NCI-H446 treated with DMSO at 0.1 percent for 48 hours (cell line): ENCODE data around the gene FRMD5.
"Not testable (repeated sequence)": the region's sequence is repeated elsewhere in the genome, so short reads cannot be mapped to it uniquely, and the experiment has no call there.

Experiments used
- DNase-seq: peaks from one replicate; lab custom pipeline; 2025; lab: John Stamatoyannopoulos, UW

Gene FRMD5

DNA sequence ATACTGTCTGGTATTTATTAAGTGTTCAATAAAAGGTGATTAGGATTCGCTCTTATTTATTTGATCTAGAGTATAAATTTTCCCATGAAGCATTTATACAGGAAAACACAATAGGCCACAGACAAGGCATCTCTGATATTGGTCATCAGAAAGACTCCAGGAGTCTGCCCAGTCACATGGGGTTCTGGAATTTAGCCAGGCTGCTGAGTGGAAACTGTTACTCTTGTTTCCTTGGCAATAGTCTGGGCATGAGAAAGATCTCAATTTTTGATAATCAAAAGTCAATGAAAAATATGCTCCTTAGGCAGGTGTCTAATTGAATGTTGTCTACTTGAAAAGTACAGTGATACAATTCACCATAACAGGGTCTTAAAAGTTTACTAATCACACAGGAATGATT, 161.2 kb downstream of the FRMD5 start:
- DNase-seq, result no peak

DNA sequence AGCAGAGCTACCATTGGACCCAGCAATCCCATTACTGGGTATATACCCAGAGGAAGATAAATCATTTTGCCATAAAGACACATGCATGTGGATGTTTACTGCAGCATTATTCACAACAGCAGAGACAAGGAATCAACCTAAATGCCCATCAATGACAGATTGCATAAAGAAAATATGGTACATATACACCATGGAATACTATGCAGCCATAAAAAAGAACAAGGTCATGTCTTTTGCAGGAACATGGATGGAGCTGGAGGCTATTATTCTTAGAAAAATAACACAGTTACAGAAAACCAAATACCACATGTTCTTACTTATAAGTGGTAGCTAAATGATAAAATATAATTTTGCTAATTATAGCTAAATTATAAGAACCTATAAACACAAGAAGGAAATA, 162.3 kb downstream of the FRMD5 start:
- not testable (repeated sequence) for DNase-seq

DNA sequence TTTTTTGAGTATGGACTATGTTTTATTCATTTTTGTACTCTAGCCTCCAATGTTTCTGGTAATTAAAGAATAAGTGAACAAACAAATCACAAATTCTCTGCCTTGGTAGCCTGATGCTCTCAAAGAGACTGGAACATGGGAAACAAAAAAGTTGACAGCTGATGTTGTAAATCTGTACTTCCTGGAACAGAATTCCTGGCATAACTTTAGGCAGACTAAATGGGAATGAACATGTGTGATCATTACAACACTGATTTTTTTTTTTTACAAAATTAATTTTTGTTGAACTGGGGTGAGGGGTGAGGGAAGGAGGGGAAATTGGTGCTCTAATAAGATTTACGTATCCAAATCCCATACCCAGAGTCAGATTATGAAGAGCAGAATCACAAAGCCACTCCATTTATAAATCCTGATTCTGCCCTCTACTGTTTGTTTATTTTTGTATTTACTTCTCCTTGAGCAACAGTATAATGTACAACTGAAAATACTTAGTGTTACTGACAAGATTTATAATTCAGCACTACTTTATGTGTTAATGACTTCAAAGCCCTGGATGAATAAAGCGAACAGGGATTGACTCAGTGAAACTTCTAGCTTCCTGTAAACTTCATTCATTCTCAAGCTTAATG, 165.0 kb downstream of the FRMD5 start:
- DNase-seq, result peak; percentile 5

DNA sequence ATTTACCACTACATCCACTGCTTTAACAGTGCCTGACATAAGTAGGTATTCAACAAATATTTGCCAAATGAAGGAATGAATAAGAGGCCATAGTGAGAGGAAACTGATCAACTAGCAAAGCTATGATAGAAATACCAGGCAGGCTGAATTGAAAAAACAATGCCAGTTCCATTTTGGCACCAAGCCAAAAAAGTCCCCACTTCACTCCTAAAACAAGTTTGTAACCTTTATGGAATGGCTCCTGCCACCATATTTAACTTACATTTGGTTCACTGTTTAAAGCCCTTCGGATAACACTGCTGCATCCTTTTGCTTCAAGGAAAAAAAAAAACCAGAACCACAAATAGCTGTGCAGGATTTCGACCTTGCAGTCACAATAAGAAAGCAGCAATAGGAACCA, 166.1 kb downstream of the FRMD5 start:
- no peak for DNase-seq

DNA sequence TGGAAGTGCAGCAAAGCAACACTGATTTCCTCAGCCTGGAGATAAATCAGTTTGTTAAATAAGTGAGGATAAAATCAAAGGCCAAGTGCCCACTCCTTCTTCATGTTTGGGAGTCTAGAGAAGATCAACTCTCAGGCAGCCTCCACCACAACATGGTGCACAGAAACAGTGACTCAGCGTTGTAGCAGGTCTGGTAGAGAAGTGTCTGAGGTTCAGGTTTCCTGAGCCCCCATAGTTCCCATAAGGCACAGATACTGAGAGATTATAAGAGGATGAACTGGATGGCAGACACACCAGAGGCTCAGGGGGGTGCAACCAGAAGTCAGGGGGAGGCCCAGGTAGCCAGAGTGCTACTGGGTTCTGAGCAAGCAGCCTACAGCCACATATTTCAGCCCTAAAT, 166.7 kb downstream of the FRMD5 start:
- no peak for DNase-seq

DNA sequence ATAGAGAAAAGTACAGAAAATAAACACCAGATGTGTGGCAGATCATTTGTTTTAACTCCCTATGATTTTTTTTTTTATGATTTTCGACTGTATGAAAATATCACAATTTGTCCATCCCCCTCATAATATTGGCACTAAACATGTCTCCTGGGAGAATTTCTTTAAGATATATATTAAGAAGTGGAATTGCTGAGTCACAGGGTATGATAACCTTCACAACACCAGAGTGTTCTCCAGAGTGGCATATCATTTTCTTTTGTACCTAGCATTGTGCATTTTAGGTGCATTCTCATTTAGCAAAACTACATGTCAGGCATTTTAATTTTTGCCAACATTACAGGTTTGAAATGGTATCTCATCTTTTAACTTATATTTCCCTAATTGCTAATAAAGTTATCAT, 170.9 kb downstream of the FRMD5 start:
- DNase-seq, result no peak

DNA sequence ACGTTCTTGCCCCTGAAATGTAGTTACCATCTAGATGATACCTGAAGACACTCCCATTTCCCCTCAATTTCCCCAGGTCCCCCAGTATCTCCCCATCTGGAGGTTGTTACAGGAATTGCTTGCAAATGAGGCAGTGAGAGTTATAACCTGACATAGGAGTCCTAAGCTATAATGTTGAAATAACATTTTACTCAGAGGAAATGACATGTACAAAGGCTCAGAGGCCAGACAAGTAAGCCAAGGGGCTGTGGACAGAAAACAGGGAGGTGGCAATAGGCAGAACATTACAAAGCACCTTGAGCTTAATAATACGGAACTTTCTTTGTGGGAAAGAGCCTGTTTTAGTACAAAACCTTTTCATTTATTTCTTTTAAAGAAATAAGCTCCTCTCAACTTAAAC, 171.9 kb downstream of the FRMD5 start:
- no peak for DNase-seq

DNA sequence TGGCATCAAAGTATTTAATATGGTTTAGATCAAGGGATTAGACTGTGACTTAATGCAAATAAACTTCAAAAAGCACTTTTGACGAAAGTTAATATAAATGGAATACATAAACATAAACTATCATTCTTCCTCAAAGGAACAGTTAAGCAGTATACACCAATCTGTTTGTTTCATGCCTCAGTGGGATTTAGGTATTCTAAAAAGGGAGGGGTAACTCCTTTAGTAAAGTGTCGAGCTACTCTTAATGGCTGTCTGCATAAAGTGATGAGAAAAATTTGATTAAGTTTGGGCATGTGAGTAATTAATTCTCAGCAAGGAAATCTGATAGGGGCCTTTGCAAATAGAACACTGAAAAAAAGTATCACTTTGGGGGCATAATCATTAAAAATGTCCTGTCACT, 176.9 kb downstream of the FRMD5 start:
- no peak for DNase-seq

DNA sequence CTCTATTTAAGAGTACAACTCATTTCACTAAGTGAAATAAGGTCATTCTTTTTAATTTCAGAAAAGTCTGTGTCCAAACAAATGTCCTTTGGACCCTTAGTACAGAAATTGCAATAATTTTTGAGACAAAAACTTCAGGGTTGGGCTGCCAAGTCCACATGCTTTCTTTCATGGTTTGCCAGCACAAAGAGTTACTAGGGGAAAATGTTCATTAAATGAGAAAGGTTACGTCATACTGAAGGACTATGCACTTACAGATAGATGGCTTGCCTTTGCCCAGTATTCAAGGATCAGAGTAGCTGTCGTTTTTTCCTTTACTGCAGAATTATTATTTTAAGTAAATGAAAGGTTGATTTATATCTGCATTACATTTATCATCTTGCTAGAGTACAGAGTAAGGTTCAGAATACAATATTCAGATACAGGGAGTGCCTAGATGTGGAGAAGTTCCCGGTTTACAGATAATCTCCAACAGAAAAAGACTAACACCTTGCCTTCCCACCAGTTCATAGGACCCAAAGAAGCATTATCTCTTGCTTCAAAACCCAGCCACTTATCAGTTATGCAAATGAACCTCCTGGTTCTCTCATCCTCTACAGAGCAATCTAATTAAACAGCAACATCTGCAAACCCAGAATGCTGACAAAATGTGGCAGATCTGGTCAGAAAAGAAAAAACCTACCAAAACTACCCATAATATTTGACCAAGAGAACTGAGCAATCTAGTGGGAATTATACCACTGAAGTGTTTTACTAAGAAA, 179.3 kb downstream of the FRMD5 start:
- peak; percentile 33 for DNase-seq

DNA sequence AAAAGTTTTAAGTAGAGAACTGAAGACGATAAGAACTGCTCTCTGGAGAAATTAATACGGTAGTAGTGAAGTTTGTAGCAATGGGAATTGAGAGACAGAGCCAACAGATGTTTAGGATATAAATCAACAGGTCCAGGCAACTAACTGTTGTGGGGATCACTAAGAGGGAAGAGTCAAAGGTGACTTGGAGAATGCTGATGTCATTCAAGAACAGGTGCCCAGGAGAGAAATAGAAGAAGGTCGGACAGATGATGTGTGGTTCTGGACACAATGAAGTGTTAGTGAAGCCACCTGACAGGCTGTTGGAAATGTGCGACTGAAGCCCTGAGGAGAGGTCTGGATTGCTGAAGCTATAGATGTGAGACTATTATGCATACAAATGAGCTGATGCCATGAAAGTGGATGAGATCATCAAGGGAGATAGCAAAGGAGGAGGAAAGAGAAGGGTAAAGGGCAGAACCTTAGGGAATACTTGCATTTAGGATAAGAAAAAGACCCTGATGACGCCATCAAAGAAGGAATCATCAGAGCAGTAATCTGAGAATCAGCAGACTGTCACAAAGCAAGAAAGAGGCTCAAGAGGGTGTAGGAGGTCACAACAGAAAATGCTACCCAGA, 183.7 kb downstream of the FRMD5 start:
- no peak for DNase-seq

DNA sequence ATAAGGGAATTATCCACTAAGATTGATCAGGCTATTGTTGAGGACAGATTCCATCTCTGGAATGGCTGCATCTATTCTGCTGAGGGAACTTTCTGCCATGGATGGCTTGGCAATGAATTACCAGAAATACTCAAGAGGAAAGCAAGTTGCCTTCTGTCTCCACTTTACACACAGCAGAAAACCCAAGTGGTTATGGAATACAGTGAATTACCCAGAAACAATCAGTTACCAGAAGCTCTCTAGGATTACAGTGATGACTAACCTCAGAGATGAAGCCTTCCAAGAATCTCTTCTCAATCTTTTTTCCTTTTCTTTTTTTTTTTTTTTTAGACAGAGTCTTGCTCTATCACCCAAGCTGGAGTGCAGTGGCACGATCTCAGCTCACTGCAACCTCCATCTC, 185.0 kb downstream of the FRMD5 start:
- DNase-seq, result peak; percentile 65

DNA sequence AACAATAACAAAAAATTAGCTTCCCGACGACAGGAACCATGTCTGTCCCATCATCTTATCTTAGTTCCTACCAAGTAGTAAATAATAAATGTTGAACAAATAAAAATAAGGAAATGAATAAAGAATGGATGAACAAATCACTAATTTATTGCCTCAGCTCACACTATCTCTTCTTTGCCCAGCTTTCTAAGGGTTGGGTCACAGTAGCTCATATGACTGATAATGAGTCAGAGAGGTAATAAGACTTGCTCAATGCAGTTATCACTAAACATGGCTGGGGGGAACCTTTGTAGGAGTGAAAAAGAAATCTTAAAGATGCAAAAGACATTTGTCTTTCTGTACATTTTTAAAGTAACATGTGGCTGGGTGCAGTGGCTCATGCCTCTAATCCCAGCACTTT, 186.0 kb downstream of the FRMD5 start:
- DNase-seq, result no peak

DNA sequence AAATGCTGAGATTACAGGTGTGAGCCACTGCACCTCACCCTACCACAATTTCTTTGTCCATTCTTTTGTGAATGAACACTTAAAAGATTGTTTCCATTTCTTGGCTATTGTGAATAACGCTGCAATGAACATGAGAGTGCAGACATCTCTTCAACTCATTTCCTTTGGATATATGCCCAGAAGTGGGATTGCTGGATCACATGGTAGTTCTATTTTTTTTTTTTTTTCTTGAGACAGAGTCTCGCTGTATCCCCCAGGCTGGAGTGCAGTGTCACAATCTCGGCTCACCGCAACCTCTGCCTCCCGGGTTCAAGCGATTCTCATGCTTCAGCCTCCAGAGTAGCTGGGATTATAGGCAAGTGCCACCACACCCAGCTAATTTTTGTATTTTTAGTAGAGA, 194.8 kb downstream of the FRMD5 start:
- peak; percentile 16 for DNase-seq

DNA sequence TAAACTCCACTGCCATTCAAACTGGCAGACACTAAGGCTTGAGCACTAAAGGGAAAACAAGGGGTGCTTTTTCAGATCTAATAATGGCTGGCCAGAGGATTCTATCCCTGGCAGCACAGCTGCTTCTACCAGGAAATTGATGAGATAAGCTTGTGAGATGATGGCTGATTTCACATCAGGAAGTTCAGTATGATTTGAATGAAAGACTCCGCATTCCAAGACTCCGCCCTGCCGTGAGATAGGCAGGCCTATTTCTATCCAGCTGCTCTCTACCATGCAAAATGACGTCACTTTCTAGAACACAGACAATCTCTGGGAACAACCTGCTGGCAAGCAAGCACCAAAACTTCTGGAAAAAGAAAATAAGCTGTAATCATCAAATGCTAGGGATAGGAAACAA, 196.5 kb downstream of the FRMD5 start:
- no peak for DNase-seq

DNA sequence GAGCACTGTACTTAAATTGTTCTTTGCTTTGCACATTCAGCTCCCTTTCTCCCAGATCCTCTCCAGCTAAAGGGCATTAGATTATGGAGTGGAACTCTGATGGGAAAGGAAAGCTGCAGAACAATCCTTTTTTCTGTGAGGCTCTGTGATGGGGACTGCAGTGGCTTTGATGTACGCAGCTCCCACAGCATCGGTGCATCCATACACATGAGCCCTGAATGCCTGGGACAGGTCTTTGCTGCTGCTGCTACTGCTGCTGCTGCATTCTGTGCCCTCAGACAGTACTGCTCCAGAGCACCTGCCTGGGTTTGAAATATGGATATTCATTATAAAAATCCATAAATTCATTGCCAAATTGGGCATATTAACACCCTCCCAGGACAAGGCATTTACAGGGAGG, 203.9 kb downstream of the FRMD5 start:
- DNase-seq, result no peak

DNA sequence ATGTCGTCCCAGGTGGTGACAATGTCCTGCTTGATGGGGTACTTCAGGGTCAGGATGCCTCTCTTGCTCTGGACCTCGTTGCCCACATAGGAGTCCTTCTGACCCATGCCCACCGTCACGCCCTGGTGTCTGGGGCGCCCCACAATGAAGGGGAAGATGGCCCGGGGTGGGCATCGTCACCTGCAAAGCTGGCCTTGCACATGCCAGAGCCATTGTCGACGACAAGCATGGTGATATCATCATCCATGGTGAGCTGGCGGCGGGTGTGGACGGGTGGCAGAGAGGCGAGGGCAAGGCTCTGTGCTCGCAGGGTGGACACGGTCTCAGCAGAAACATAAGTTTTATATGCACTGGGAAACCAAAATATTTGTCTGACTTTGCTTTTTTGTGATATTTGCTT, 205.1 kb downstream of the FRMD5 start:
- no peak for DNase-seq

DNA sequence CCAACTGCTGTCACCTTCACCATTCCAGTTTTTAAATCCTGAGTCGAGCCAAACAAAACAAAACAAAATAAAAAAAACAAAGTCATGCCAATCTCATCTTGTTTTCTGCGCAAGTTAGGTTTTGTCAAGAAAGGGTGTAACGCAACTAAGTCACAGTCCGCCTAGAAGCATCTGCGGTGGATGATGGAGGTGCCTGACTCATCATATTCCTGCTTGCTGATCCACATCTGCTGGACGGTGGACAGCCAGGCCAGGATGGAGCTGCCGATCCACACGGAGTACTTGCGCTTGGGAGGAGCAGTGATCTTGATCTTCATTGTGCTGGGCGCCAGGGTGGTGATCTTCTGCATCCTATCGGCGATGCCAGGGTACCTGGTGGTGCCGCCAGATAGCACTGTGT, 206.2 kb downstream of the FRMD5 start:
- DNase-seq, result no peak

DNA sequence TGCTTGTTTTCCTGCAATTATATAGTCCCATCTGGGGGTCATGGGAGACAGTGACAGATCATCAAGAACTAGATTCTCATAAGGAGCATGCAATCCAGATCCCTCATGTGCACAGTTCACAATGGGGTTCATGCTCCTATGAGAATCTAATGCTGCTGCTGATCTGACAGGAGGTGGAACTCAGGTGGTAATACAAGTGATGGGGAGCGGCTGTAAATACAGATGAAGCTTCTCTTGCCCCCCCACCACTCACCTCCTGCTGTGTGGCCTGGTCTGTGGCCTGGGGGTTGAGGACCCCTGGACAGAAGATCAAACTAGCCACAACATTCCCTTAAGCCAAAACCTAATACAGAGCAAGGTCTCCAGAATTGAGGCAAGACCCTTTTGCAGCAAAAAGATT, 207.1 kb downstream of the FRMD5 start:
- no peak for DNase-seq

DNA sequence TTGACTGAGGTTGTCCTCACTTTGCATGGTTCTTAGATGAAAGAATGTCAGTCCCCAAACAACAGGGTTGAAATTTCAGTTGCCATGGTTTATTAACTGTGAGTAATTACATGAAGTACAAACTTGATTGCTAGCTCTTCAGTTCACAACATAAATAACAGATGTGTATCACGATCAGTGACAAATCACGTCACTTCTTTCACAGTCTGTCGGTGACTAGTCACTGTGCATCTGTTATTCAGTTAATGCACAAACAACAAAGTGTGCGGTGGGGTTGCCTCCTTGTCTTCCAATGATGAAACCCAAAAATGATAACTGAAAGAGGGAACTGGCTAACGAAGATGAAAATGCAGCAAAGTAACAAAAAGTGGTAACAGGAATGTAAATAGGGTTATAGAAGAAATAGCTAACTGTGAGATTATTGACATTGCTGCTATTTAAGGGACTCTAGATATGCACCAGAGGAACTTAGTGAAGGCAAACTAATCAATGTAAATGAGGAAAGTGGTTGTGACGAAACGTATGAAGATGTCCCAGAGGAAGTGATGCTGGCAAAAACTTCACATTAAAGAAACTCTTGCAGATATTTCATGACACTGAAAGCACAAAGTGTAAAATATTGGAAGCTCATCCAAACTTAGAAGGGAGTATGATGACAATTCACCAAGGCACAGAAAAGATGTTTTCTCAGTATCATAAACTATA, 208.9 kb downstream of the FRMD5 start:
- DNase-seq, result peak; percentile 19

DNA sequence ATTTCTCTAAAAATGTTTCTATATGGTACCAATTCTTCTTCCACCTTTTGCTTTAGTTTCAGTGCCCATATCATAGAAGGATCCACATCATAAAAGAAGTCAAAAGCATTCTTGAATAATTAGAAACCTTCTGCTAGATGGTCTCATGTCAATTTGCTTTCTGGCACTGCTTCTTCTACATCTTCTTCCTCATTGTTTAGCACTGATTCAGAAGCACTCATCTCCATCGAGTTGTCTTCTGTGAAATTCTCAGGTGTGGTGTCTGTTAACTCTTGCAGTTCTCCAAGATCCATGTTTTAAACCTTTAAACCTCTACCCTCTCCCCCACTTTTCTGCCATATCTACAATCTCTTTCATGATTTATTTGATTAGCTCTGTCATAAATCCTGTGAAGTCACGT, 213.5 kb downstream of the FRMD5 start:
- DNase-seq, result no peak

DNA sequence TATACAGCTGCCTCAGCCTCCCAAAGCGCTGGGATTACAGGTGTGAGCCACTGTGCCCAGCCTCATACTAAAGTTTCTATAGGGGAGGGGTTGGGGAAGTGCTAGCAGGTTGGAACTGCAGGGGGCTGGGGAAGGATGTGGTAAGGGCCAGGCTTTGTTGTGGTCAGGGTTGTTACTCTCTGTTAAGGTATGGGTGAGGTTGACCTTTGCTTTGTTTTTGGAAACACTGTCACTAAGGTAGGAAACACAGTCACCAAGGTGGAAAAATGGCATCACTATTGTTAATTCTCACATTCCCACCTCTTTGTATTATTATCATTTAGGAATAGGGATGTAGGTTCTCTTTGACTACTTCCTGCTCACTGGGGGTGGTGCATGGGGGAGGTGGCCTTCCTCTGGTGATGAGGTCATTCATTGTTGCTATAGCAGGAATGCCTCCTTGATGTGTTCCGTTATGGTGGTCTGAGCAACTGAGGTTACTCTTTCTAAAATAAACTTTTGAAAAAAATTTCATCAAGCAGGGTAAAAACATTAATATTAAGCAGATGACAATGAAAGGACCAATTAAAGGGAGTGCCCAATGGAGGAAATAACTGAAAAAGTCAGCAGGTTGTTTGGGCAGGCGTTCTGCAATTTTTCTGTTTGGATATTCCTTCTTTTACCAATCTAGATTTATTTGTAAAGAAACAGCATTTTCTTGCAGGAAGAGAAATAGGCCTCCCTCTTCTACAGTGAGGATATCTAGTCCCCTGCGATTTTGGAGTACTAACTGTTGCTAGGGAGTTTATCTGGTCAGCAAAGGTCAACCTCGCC, 217.8 kb downstream of the FRMD5 start:
- no peak for DNase-seq

DNA sequence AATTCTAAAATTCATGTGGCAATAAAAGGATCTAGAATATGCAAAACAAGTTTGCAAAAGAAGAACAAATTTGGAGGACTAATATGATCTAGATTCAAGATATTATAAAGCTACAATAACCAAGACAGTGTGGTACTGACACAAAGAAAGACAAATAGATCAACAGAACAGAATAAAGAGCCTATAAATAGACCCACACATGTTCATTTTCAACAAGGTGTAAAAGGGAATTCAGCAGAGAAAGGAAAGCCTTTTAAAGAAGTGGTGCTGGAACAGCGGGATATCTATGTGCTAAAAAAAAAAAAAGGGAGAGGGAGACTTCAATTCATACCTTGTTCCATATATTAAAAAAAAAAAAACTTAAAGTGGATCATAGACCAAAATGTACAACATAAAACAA, 219.3 kb downstream of the FRMD5 start:
- no peak for DNase-seq
